HUES64 (cell line): ENCODE results near the gene ASCC2.
"Not testable (repeated sequence)": the region's sequence is repeated elsewhere in the genome, so short reads cannot be mapped to it uniquely, and the experiment has no call there.

Source experiments
- H3K27ac ChIP-seq: 2 replicates; pipeline ENCODE4 v1.7.0; 2013; ENCODE audit warnings: low read depth, low read length, inconsistent platforms
- H3K27me3 ChIP-seq: 2 replicates; pipeline ENCODE4 v1.6.1; 2013; ENCODE audit warnings: mild to moderate bottlenecking, low read length; ENCODE audit not compliant: insufficient read depth
- H3K36me3 ChIP-seq: 2 replicates; pipeline ENCODE4 v1.6.1; 2013; ENCODE audit warnings: mild to moderate bottlenecking, low read length; ENCODE audit not compliant: insufficient read depth
- H3K4me1 ChIP-seq: 2 replicates; pipeline ENCODE4 v1.6.1; 2013; ENCODE audit warnings: mild to moderate bottlenecking, low read length, moderate library complexity; ENCODE audit not compliant: insufficient read depth
- H3K4me3 ChIP-seq: 2 replicates; pipeline ENCODE4 v1.5.1; 2013; ENCODE audit warnings: mild to moderate bottlenecking, low read length, moderate library complexity
- H3K9ac ChIP-seq: 2 replicates; pipeline ENCODE4 v1.6.1; 2013; ENCODE audit warnings: mild to moderate bottlenecking, low read depth, low read length
- H3K9me3 ChIP-seq: 2 replicates; pipeline ENCODE4 v1.6.1; 2013; ENCODE audit warnings: low read depth, low read length; ENCODE audit not compliant: insufficient read depth
- WGBS: fragments of 150-250, 120-280 bp; methylation state at CpG from one replicate; pipeline ENCODE4 v1.1.7; 2013; ENCODE audit warnings: missing lambda C conversion rate; 5-methylcytosine and 5-hydroxymethylcytosine counted together

ASCC2 gene

DNA sequence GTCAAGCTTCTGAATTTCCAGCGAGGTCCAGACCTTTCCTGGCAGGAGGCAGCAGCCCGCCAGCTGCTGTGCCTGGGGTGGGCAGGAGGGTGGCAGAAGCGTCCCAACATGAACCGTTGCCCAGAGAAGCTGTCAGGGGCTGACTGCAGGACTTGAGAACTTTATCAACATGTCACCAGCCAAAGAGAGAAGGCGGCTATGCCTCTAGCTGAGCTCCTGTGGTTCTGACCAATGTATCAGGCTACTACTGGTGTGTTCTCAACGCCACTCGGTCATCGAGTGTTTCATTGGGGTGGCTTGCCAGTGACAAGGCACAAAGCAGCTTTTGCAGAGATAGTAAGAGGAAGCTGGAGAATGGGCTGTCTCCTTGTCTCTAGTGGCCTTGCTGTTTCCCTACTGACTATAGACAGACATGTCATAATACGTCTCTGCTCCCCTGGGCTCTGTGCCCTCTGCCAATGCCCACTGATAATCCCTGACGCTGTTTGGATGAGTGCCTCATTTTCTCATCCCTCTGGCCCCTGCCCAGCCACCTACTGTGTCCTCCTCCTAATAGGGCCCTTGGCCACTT lies 17.6 kb upstream of the ASCC2 start:
- WGBS, result 89% methylated on average over 10 of the region's 10 CpGs
- Histone ChIP-seq H3K27me3 (no peaks in the 10 kb centered on the region), H3K9me3 (no peaks in the 10 kb centered on the region), H3K27ac (no peak overlapping the region), H3K36me3 (no peaks in the 10 kb centered on the region), H3K4me3 (no peak overlapping the region), H3K4me1 (no peaks in the 10 kb centered on the region), H3K9ac (no peak overlapping the region)

DNA sequence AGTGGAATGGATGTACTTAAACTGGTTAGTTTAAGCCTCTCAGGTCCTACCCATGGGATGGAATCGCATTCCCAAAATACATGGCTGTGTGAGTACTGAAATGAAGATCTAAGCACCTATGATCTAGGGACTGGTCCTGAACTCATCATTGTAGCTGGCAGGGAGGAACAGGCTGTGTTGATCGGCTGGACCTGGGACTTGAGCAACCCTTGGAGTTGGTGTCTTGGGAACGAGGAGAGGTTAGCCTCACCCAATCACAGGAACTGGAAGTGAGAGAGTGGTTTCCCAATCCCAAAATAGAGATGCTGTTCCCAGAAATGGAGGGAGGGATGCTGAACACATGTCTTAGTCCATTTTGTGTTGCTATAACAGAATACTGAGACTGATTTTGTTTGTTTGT lies 16.4 kb upstream of the ASCC2 start:
- Histone ChIP-seq H3K36me3 (no peaks in the 10 kb centered on the region), H3K27me3 (no peaks in the 10 kb centered on the region), H3K9me3 (no peaks in the 10 kb centered on the region), H3K4me3 (no peak overlapping the region), H3K9ac (no peak overlapping the region), H3K27ac (no peak overlapping the region), H3K4me1 (no peaks in the 10 kb centered on the region)
- WGBS, result 95% methylated on average over 3 of the region's 3 CpGs

DNA sequence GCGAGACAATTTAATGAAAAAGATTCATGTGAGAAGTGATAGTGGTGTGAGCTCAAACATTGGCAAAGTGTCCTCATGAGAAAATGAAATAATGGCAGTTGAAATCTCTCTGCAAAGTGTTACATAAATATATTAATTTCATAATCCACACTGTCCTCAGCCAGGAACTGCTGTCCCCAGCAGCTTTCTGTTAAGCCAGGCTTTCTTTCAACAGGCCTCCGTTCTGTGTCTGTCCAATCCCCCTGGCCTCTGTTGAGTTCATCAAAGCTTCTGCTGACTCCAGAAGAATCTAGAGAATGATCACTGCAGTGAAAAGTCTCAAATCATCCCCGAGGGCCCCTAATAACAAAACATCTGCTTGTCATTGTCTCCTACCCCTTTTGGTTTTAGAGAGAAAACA lies 10.0 kb upstream of the ASCC2 start:
- no peaks in the 10 kb centered on the region for H3K9me3 ChIP-seq
- H3K36me3 ChIP-seq, result no peaks in the 10 kb centered on the region
- WGBS, result 94% methylated on average over 3 of the region's 3 CpGs
- no peak overlapping the region for H3K9ac ChIP-seq
- no peaks in the 10 kb centered on the region for H3K27me3 ChIP-seq
- no peaks in the 10 kb centered on the region for H3K4me1 ChIP-seq
- no peak overlapping the region for H3K4me3 ChIP-seq
- H3K27ac ChIP-seq, result no peak overlapping the region

DNA sequence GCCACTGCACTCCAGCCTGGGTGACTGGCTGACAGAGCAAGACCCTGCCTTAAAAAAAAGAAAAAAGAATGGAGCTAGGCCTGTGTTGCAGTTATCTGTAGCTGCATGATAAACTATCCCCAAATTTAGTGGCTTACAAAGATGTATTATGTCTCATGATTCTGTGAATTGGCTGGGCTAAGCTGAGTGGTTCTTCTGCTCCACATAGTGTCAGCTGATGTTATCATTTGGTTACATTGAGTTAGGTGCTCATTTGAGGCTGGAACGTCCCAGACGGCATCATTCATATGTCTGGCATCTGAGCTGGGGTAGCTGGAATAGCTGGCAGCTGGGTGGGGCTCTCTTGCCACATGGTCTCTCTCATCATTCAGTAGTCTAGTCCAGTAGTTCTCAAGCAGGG lies 8.2 kb upstream of the ASCC2 start:
- WGBS, result 91% methylated on average over 2 of the region's 2 CpGs
- H3K4me3 ChIP-seq, result no peak overlapping the region
- H3K36me3 ChIP-seq, result no peaks in the 10 kb centered on the region
- H3K27me3 ChIP-seq, result no peaks in the 10 kb centered on the region
- peaks cover 6% of the 10 kb centered on the region; the same call in 1 of the 2 replicates for H3K4me1 ChIP-seq
- H3K27ac ChIP-seq, result no peak overlapping the region
- H3K9me3 ChIP-seq, result no peaks in the 10 kb centered on the region
- H3K9ac ChIP-seq, result no peak overlapping the region

DNA sequence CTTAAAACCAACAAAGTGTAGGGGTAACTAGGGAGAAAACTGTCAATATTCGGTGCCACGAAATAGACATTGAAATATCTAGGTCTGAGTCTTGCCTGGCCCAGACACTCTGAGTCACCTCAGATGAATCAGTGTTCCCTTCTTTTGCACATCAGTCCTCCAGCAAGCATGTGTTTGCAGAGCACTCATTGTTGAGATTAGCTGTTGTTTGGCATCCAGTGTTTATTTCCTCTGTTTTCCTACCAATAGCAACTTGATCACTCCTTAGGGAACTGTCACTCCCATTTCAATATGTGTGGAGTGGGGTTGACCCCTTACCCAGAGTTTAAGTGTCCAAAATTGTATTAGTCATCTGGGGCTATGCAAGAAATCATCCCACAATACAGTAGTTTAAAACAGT lies 4.7 kb upstream of the ASCC2 start:
- no peak overlapping the region; the same call in 1 of the 2 replicates for H3K27ac ChIP-seq
- no peak overlapping the region for H3K9ac ChIP-seq
- H3K9me3 ChIP-seq, result no peaks in the 10 kb centered on the region
- H3K27me3 ChIP-seq, result no peaks in the 10 kb centered on the region
- no peaks in the 10 kb centered on the region for H3K36me3 ChIP-seq
- WGBS, result 72% methylated on average over 2 of the region's 2 CpGs
- H3K4me3 ChIP-seq, result no peak overlapping the region
- H3K4me1 ChIP-seq, result peaks cover 6% of the 10 kb centered on the region; the same call in 1 of the 2 replicates

DNA sequence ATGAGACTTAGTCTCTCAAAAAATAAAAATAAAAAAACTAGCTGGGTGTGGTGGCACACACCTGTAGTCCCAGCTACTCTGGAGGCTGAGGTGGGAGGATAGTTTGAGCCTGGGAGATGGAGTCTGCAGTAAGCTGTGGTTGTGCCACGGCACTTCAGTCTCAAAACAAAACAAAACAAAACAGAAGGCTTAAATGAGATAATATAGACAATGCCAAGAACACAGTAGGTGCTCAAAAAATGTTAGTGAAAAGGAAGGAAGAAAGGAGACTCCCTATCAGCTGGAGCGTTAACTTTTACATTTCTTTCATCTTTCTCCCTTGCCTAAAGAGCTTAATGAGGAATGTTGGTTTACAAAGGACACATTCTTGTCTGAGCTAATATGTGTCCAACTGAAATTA lies 4.1 kb upstream of the ASCC2 start:
- H3K4me1 ChIP-seq, result peaks cover 6% of the 10 kb centered on the region; the same call in 1 of the 2 replicates
- H3K9me3 ChIP-seq, result no peaks in the 10 kb centered on the region
- no peak overlapping the region for H3K27ac ChIP-seq
- no peak overlapping the region for H3K9ac ChIP-seq
- no peak overlapping the region for H3K4me3 ChIP-seq
- WGBS, result no CpG with 5 or more reads among the region's 2 CpGs
- H3K36me3 ChIP-seq, result no peaks in the 10 kb centered on the region
- no peaks in the 10 kb centered on the region for H3K27me3 ChIP-seq

DNA sequence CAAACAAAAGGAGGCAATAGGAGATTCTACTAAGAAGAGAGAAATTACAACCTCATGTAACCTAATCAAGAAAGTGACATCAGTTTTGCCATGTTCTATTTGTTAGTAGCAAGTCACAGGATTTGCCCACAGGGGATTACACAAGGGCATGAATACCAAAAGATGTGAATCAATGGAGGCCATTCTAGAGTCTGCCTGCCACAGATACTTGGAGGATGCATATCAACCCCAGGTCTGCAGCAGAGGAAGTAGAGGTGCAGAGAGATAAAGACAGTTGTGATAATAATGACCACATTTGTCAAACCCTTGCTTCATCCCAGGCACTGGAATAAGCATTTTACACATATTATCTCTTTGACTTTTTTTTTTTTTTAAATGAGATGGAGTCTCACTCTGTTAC lies 2.4 kb upstream of the ASCC2 start:
- H3K27me3 ChIP-seq, result no peaks in the 10 kb centered on the region
- H3K4me3 ChIP-seq, result no peak overlapping the region
- no peak overlapping the region for H3K9ac ChIP-seq
- no peaks in the 10 kb centered on the region for H3K36me3 ChIP-seq
- H3K27ac ChIP-seq, result no peak overlapping the region
- peaks cover 6% of the 10 kb centered on the region; the same call in 1 of the 2 replicates for H3K4me1 ChIP-seq
- H3K9me3 ChIP-seq, result no peaks in the 10 kb centered on the region

DNA sequence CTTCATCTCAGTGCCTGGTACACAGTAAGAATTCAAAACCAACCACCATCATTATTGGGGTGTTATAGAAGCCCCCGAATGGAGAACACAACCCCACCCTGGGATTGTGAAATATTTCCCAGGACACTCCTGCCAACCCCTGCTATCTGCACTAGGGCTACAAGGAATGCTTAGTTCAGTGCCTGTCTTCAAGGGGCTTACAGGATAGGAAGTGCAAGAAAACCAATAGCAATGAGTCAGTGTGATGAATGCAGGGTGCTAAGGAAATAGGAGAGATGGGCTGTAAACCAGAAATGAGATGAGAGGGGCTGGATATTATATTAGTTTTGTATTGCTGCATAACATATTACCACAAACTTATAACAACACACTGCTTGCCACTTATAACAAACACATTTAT lies 965 bp upstream of the ASCC2 start:
- WGBS, result 91% methylated on average over 1 of the region's 1 CpG
- Histone ChIP-seq H3K27ac (no peak overlapping the region), H3K9me3 (no peaks in the 10 kb centered on the region), H3K9ac (no peak overlapping the region), H3K4me3 (no peak overlapping the region), H3K36me3 (no peaks in the 10 kb centered on the region), H3K27me3 (no peaks in the 10 kb centered on the region), H3K4me1 (peaks cover 6% of the 10 kb centered on the region; the same call in 1 of the 2 replicates)

DNA sequence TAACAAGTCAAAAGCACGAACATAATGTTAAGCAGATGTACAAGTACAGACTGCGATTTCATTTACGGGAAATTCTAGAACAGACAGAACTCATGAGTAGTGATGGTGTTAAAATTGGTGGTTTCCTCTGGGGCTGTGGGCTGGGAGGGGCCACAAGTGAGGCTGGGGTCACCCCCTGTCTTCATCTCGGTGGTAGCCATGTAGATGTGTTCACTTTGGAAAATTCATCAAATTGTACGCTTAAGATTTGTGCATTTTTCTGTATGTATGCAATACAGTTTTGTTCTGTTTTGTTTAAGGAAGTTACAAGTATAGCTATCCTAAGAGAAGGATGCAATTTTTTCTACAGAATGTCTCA lies 504 bp upstream of the ASCC2 start:
- 87% methylated on average over 5 of the region's 5 CpGs for WGBS
- no peaks in the 10 kb centered on the region for H3K27me3 ChIP-seq
- no peaks in the 10 kb centered on the region; the same call in 1 of the 2 replicates for H3K36me3 ChIP-seq

DNA sequence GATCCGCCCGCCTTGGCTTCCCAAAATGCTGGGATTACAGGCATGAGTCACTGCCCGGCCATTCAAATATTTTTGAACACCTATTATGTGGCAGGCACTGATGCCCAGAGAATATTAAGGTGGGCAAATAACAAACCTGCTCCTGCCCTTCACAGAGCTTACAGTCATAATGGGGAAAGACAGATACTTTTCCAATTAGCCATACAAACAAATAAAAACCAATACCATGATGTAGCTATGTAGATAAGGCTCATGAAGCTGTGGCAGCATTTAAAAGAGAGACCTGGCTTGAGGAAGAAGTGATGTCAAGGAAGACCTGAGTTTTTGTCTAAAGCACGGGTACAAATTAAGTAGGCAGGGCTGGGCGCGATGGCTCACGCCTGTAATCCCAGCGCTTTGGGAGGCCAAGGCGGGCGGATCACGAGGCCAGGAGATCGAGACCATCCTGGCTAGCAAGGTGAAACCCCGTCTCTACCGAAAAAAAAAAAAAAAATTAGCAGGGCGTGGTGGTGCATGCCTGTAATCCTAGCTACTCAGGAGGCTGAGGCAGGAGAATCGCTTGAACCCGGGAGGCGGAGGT lies 1.2 kb downstream of the ASCC2 start:
- H3K4me1 ChIP-seq, H3K9me3 ChIP-seq, H3K27ac ChIP-seq, H3K27me3 ChIP-seq, H3K9ac ChIP-seq: not testable (repeated sequence)
- Histone ChIP-seq H3K4me3 (peak overlapping the region; percentile 79; the same call in 1 of the 2 replicates), H3K36me3 (peaks cover 11% of the 10 kb centered on the region)
- WGBS, result 95% methylated on average over 18 of the region's 18 CpGs

More for the DNA sequence above, 504 bp upstream of the ASCC2 start:
- H3K9me3 ChIP-seq, result no peaks in the 10 kb centered on the region
- H3K4me1 ChIP-seq, result peaks cover 6% of the 10 kb centered on the region; the same call in 1 of the 2 replicates
- peak overlapping the region; percentile 79 for H3K4me3 ChIP-seq
- H3K9ac ChIP-seq, result peak overlapping the region; percentile 47; the same call in 1 of the 2 replicates
- H3K27ac ChIP-seq, result peak overlapping the region; percentile 33; the same call in 1 of the 2 replicates

DNA sequence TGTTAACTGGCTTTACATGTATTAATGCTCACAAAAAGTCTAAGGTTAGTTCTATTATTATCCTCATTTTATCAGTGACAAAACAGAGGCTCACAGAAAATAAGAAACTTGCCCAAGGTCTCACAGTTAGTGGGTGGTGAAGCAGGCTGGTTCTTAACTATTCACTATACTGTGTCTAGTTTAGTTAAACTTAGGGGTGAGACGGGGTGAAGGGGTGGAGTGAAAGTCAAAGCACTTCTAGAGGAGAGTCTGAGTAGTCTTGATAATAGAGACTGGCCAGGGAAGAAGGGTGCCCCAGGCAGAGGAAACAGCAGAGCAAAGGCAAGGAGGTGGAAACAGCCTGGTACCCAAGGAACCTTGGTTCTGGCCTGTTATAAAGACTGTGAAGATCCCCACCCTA lies 4.0 kb downstream of the ASCC2 start:
- Histone ChIP-seq H3K9ac (no peak overlapping the region), H3K4me3 (no peak overlapping the region), H3K4me1 (no peaks in the 10 kb centered on the region), H3K36me3 (peaks cover 24% of the 10 kb centered on the region), H3K9me3 (no peaks in the 10 kb centered on the region), H3K27me3 (no peaks in the 10 kb centered on the region), H3K27ac (no peak overlapping the region)
- 92% methylated on average over 1 of the region's 1 CpG for WGBS
